K562 (cell line): ENCODE data around the gene SPRING1. TPM values are rescaled to one million over a fixed set of nuclear protein-coding genes. Genes with fewer than 3 reads are reported as not detected.

Experiments
- ATAC-seq: fragments of 200-7000 bp; cut with Tn5 transposase; 3 replicates; pipeline ENCODE4 v1.9.1; 2020; ENCODE audit warnings: moderate library complexity
- BruUV-seq: library from RNA; stranded (reverse); fragments of 400-500 nt; replicated peaks from 2 replicates; lab custom pipeline; 2021; lab: Mats Ljungman, UMichigan
- CTCF ChIA-PET: fragments of 300-600 bp; formaldehyde crosslinking; extraction: SDS; loops from one replicate; lab custom pipeline; 2021; ENCODE audit warnings: low intra/inter-chr PET ratio; lab: Yijun Ruan, JAX
- POLR2A ChIA-PET: fragments of 300-600, 350-650 bp; sonication (Branson Sonifier 250); formaldehyde crosslinking; extraction: SDS; loops from one replicate; lab custom pipeline; 2021; ENCODE audit warnings: antibody characterized with exemption, inconsistent platforms; lab: Yijun Ruan, JAX
- DNase-seq, 4 experiments: peaks; one replicate each; pipeline versions ENCODE4 v3.0.0 to v3.0.0-alpha.2; 2011 to 2018; ENCODE audit warnings: low spot score in 3 of 4, mixed read lengths in 3 of 4; ENCODE audit errors: extremely low read depth in 1 of 4
- FAIRE-seq: peaks from 2 replicates; lab custom pipeline; 2011; peaks lifted over from hg19 to GRCh38; lab: Jason Lieb, UNC
- H2AFZ ChIP-seq: 2 replicates; pipeline ENCODE4 v1.6.0; 2011; ENCODE audit warnings: low read depth, low read length, control low read depth, inconsistent platforms
- H3K27ac ChIP-seq: fragments of 200-600 bp; 3 replicates; pipeline ENCODE4 v1.8.0; 2011; ENCODE audit warnings: low read depth, mild to moderate bottlenecking, control low read depth, inconsistent platforms, low read length, moderate library complexity, mixed read lengths; ENCODE audit errors: extremely low read depth
- H3K27me3 ChIP-seq, 2 experiments: fragments of 300-600 bp in 1 of 2; 2 replicates in 1 of 2; 3 replicates in 1 of 2; pipeline versions ENCODE4 v1.6.0 to v1.8.0; 2011; ENCODE audit warnings: inconsistent platforms in 2 of 2, low read length in 2 of 2, mild to moderate bottlenecking in 1 of 2, mixed read lengths in 1 of 2, moderate library complexity in 1 of 2; ENCODE audit not compliant: control insufficient read depth in 2 of 2, insufficient read depth in 2 of 2
- H3K36me3 ChIP-seq: fragments of 300-600 bp; 3 replicates; pipeline ENCODE4 v1.8.0; 2011; ENCODE audit warnings: mild to moderate bottlenecking, low read length, inconsistent platforms; ENCODE audit not compliant: control insufficient read depth, insufficient read depth
- H3K4me1 ChIP-seq, 2 experiments: fragments of 200-600 bp in 1 of 2; replicated peaks in 1 of 2; 2 replicates in 1 of 2; 3 replicates in 1 of 2; pipeline versions ENCODE4 v1.5.1 to v1.8.0; 2011; ENCODE audit warnings: inconsistent platforms in 2 of 2, low read length in 2 of 2, mild to moderate bottlenecking in 1 of 2, mixed read lengths in 1 of 2, moderate library complexity in 1 of 2; ENCODE audit not compliant: control insufficient read depth in 2 of 2, insufficient read depth in 2 of 2
- H3K4me2 ChIP-seq: 2 replicates; pipeline ENCODE4 v1.6.1; 2011; ENCODE audit warnings: low read length, control low read depth, inconsistent platforms, mixed read lengths; ENCODE audit not compliant: insufficient read depth
- H3K4me3 ChIP-seq: fragments of 200-600 bp; sonication (generic), shearing (Covaris generic); 2 replicates; pipeline ENCODE4 v1.5.1; 2016; ENCODE audit warnings: control low read depth, inconsistent platforms
- H3K79me2 ChIP-seq: fragments of 200-600 bp; 3 replicates; pipeline ENCODE4 v1.8.0; 2011; ENCODE audit warnings: low read length, inconsistent platforms; ENCODE audit not compliant: control insufficient read depth, insufficient read depth
- H3K9ac ChIP-seq, 2 experiments: 2 replicates each; pipeline versions ENCODE4 v1.6.0 to v1.6.1; 2011; ENCODE audit warnings: low read depth in 2 of 2, low read length in 2 of 2, control low read depth in 1 of 2, inconsistent platforms in 1 of 2, mild to moderate bottlenecking in 1 of 2, mixed read lengths in 1 of 2; ENCODE audit not compliant: insufficient read depth in 1 of 2
- H3K9me1 ChIP-seq: one replicate; pipeline ENCODE4 v1.6.0; 2011; ENCODE audit warnings: inconsistent platforms, mild to moderate bottlenecking, low read length, moderate library complexity; ENCODE audit not compliant: control insufficient read depth, insufficient read depth
- H3K9me3 ChIP-seq: replicated peaks from 2 replicates; pipeline ENCODE4 v1.5.1; 2011; ENCODE audit warnings: low read depth, low read length, inconsistent platforms; ENCODE audit not compliant: control insufficient read depth, insufficient read depth
- H4K20me1 ChIP-seq: replicated peaks from 2 replicates; pipeline ENCODE4 v1.6.1; 2011; ENCODE audit warnings: low read length, inconsistent platforms, mixed read lengths; ENCODE audit not compliant: control insufficient read depth, insufficient read depth
- FOS ChIP-seq: IDR thresholded peaks from 3 replicates; pipeline ENCODE4 v1.6.1; 2011; ENCODE audit not compliant: insufficient read length; ENCODE audit errors: extremely low read depth
- HEY1 ChIP-seq: fragments of 250-450 bp; sonication (Bioruptor Pico); IDR thresholded peaks from 2 replicates; pipeline ENCODE4 v1.5.0; 2020; ENCODE audit warnings: mild to moderate bottlenecking, moderate library complexity, borderline replicate concordance
- HOXB6 ChIP-seq: fragments of 250-450 bp; sonication (Bioruptor Pico); IDR thresholded peaks from 2 replicates; pipeline ENCODE4 v1.5.1; 2022; ENCODE audit warnings: mild to moderate bottlenecking, borderline replicate concordance
- ILK ChIP-seq: fragments of 450-650 bp; IDR thresholded peaks from 2 replicates; pipeline ENCODE4 v1.6.1; 2016; ENCODE audit warnings: missing genetic modification characterization, low read depth, mild to moderate bottlenecking, missing compliant biosample characterization, moderate library complexity, borderline replicate concordance
- NUFIP1 ChIP-seq: fragments of 450-650 bp; IDR thresholded peaks from 2 replicates; pipeline ENCODE4 v1.6.1; 2018; ENCODE audit not compliant: partially characterized antibody
- RAD51 ChIP-seq: fragments of 450-650 bp; IDR thresholded peaks from 2 replicates; pipeline ENCODE4 v1.7.1; 2016; ENCODE audit warnings: low read depth, mild to moderate bottlenecking, borderline replicate concordance
- SLC30A9 ChIP-seq: fragments of 250-450 bp; sonication (Bioruptor Pico); IDR thresholded peaks from 2 replicates; pipeline ENCODE4 v1.8.0; 2022; ENCODE audit warnings: mild to moderate bottlenecking, moderate library complexity
- SMAD2 ChIP-seq: fragments of 150-350 bp; IDR thresholded peaks from 2 replicates; pipeline ENCODE4 v1.6.1; 2014; ENCODE audit warnings: low read depth, mild to moderate bottlenecking, low read length
- SMARCA4 ChIP-seq: fragments of 450-650 bp; IDR thresholded peaks from 2 replicates; pipeline ENCODE4 v1.6.1; 2016
- SP2 ChIP-seq: IDR thresholded peaks from 2 replicates; pipeline ENCODE4 v1.6.1; 2011; ENCODE audit warnings: mild to moderate bottlenecking, low read depth, low read length, moderate library complexity; ENCODE audit not compliant: poor library complexity, severe bottlenecking; ENCODE audit errors: extremely low read depth
- TBL1XR1 ChIP-seq, 2 experiments: IDR thresholded peaks; 2 replicates each; pipeline ENCODE4 v1.6.1; 2012; ENCODE audit warnings: improper control_type of control experiment in 2 of 2, low read length in 2 of 2, mild to moderate bottlenecking in 1 of 2
- TCF3 ChIP-seq: sonication (generic); formaldehyde crosslinking; IDR thresholded peaks from 2 replicates; pipeline ENCODE4 v1.4.0; 2020; ENCODE audit warnings: mild to moderate bottlenecking, missing genetic modification reagents
- ZNF124 ChIP-seq: sonication (generic); formaldehyde crosslinking; IDR thresholded peaks from 2 replicates; pipeline ENCODE4 v1.8.1; 2022; ENCODE audit warnings: missing genetic modification reagents
- ZNF561 ChIP-seq: fragments of 450-650 bp; formaldehyde crosslinking; conservative IDR thresholded peaks from 2 replicates; pipeline ENCODE4 v1.4.0; 2020; ENCODE audit warnings: mild to moderate bottlenecking, moderate library complexity
- ZNF57 ChIP-seq: fragments of 450-650 bp; formaldehyde crosslinking; IDR thresholded peaks from 2 replicates; pipeline ENCODE4 v1.4.0; 2020; ENCODE audit warnings: mild to moderate bottlenecking, moderate library complexity
- ZNF583 ChIP-seq: fragments of 250-450 bp; sonication (Bioruptor Pico); IDR thresholded peaks from 2 replicates; pipeline ENCODE4 v1.4.0; 2020
- WGBS: fragments of 100-300 bp; shearing (Covaris generic); methylation state at CpG from one replicate; pipeline ENCODE4 v1.1.6; 2016; ENCODE audit warnings: low coverage, mixed read lengths; ENCODE audit not compliant: insufficient coverage; ENCODE audit errors: missing lambda C conversion rate; 5-methylcytosine and 5-hydroxymethylcytosine counted together
- in situ Hi-C: fragments of 300-500 bp; cut with MboI; formaldehyde crosslinking; loops from 4 replicates; pipeline ENCODE4 v1.15.0; 2018; ENCODE audit warnings: inconsistent platforms, mixed read lengths
- intact Hi-C: fragments of 100-400 bp; cut with micrococcal nuclease; formaldehyde crosslinking; loops from 2 replicates; pipeline ENCODE4 v1.14.2; 2022
- polyA plus RNA-seq, 8 experiments: library from polyadenylated mRNA; depleted of rRNA in 4 of 8; stranded (reverse) in 5 of 8; unstranded in 3 of 8; fragments of >200 nt; fragmentation: Nextera tagmentation in 2 of 8; fragmentation: Illumina TruSeq in 1 of 8; extraction: Ambion mirVana in 2 of 8; extraction: Trizol in 1 of 8; gene quantifications; 2 replicates each; pipeline versions ENCODE4 v1.2.1 to v1.2.3, GENCODE V29; 2011 to 2014; ENCODE audit warnings: inconsistent platforms in 1 of 8, missing spikeins in 1 of 8
- total RNA-seq, 7 experiments: library from RNA; depleted of rRNA in 6 of 7; stranded (reverse); fragments of >200 nt in 6 of 7; fragmentation: Illumina TruSeq in 2 of 7; extraction: Trizol in 2 of 7; gene quantifications; 2 replicates each; pipeline versions ENCODE4 v1.2.1 to v1.2.3, GENCODE V29; 2011 to 2021; ENCODE audit warnings: low replicate concordance in 1 of 7
- TF ChIP-seq, protein P1 (sequence below): sonication (generic); formaldehyde crosslinking; IDR thresholded peaks from 2 replicates; pipeline ENCODE4 v1.8.1; 2023; ENCODE audit warnings: mild to moderate bottlenecking, missing genetic modification reagents
- TF ChIP-seq, protein P2 (sequence below): IDR thresholded peaks from 2 replicates; pipeline ENCODE4 v1.6.1; 2012; ENCODE audit warnings: low read depth, low read length, improper control_type of control experiment, borderline replicate concordance
- TF ChIP-seq, protein P3 (sequence below): fragments of 250-450 bp; sonication (Bioruptor Pico); IDR thresholded peaks from 2 replicates; pipeline ENCODE4 v1.4.0; 2020; ENCODE audit warnings: mild to moderate bottlenecking, moderate library complexity

SPRING1 gene
- total and polyA plus RNA-seq, 9 of the 15 experiments (the other 6 are each of a cell fraction or from before 2014, with no cell fraction given), result 1.1 to 20.0 (median 8.0) TPM

DNA sequence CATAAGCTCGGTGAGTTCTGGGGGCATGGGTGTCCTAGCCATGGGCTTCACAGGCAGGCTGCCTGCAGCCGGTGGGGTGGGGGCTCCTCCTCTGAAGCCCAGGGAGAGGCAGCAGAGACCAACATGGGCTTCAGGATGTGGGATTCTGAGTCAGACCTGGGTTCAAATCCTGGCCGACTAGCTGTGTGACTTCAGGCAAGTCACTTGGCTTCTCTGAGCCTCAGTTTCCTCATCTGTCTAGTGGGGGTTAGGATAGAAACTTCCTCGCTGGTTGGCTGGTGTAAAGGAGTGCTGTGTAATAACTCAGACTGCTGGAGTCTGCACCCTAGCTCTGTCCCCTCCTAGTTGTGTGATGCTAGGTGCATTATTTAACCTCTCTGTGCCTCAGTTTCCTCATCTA is 12.4 kb upstream of the SPRING1 start:
- in situ Hi-C loops, result no loop called here
- CTCF ChIA-PET, result no interaction called here
- DNase-seq (no peak), ATAC-seq (no peak), FAIRE-seq (no peak)
- no peaks in the 10 kb centered on the region for H3K9me1 ChIP-seq
- intact Hi-C loops, result no loop called here
- POLR2A ChIA-PET, result interaction anchor here (1.7 kb wide), 1 partner anchor 9 kb away, joined by 4 read pairs; no protein-coding TSS in a partner anchor
- H3K79me2 ChIP-seq, result no peaks in the 10 kb centered on the region
- H3K27ac ChIP-seq, result no peak overlapping the region
- WGBS, result 10% methylated on average over 4 of the region's 4 CpGs
- peaks cover 0 to 6% of the 10 kb centered on the region in 2 experiments; a peak in 2 of 5 replicates for H3K4me1 ChIP-seq
- H3K9ac ChIP-seq, result no peak overlapping the region
- no TSS peak for BruUV-seq
- no peak overlapping the region for H2AFZ ChIP-seq
- no peak overlapping the region for H3K4me2 ChIP-seq
- H3K36me3 ChIP-seq, result no peaks in the 10 kb centered on the region
- no peaks in the 10 kb centered on the region for H3K9me3 ChIP-seq
- H4K20me1 ChIP-seq, result no peaks in the 10 kb centered on the region
- H3K4me3 ChIP-seq, result no peak overlapping the region
- peaks cover 16 to 17% of the 10 kb centered on the region in 2 experiments for H3K27me3 ChIP-seq
- TF ChIP-seq ILK (tag), result no peak
- TF ChIP-seq ZNF583, result no peak
- no peak for TF ChIP-seq SMAD2
- TF ChIP-seq ZNF124 (CRISPR knock-in tag), result no peak
- TF ChIP-seq TCF3, result no peak
- no peak for TF ChIP-seq ZNF561 (CRISPR knock-in tag)
- TF ChIP-seq ZNF57 (CRISPR knock-in tag), result no peak
- no peak for TF ChIP-seq FOS
- no peak for TF ChIP-seq TBL1XR1 (IDR thresholded peaks at IDR 0.05; ENCODE audit: low read length in 2 of 2)
- TF ChIP-seq, protein P1, sequence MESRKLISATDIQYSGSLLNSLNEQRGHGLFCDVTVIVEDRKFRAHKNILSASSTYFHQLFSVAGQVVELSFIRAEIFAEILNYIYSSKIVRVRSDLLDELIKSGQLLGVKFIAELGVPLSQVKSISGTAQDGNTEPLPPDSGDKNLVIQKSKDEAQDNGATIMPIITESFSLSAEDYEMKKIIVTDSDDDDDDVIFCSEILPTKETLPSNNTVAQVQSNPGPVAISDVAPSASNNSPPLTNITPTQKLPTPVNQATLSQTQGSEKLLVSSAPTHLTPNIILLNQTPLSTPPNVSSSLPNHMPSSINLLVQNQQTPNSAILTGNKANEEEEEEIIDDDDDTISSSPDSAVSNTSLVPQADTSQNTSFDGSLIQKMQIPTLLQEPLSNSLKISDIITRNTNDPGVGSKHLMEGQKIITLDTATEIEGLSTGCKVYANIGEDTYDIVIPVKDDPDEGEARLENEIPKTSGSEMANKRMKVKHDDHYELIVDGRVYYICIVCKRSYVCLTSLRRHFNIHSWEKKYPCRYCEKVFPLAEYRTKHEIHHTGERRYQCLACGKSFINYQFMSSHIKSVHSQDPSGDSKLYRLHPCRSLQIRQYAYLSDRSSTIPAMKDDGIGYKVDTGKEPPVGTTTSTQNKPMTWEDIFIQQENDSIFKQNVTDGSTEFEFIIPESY (CRISPR knock-in tag), result no peak
- TF ChIP-seq, protein P2, sequence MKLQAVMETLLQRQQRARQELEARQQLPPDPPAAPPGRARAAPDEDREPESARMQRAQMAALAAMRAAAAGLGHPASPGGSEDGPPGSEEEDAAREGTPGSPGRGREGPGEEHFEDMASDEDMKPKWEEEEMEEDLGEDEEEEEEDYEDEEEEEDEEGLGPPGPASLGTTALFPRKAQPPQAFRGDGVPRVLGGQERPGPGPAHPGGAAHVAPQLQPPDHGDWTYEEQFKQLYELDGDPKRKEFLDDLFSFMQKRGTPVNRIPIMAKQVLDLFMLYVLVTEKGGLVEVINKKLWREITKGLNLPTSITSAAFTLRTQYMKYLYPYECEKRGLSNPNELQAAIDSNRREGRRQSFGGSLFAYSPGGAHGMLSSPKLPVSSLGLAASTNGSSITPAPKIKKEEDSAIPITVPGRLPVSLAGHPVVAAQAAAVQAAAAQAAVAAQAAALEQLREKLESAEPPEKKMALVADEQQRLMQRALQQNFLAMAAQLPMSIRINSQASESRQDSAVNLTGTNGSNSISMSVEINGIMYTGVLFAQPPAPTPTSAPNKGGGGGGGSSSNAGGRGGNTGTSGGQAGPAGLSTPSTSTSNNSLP, result no peak
- TF ChIP-seq RAD51, result no peak
- TF ChIP-seq, protein P3, sequence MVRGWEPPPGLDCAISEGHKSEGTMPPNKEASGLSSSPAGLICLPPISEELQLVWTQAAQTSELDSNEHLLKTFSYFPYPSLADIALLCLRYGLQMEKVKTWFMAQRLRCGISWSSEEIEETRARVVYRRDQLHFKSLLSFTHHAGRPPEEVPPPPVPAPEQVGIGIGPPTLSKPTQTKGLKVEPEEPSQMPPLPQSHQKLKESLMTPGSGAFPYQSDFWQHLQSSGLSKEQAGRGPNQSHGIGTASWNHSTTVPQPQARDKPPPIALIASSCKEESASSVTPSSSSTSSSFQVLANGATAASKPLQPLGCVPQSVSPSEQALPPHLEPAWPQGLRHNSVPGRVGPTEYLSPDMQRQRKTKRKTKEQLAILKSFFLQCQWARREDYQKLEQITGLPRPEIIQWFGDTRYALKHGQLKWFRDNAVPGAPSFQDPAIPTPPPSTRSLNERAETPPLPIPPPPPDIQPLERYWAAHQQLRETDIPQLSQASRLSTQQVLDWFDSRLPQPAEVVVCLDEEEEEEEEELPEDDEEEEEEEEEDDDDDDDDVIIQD, result no peak
- TF ChIP-seq NUFIP1, result no peak
- TF ChIP-seq SP2, result no peak
- no peak for TF ChIP-seq HEY1 (CRISPR knock-in tag)
- TF ChIP-seq SLC30A9 (CRISPR knock-in tag), result no peak
- no peak for TF ChIP-seq SMARCA4
- TF ChIP-seq HOXB6 (CRISPR knock-in tag), result no peak
